NCI-H2196 (cell line): ENCODE data around the gene MTCH2.
"Not testable (repeated sequence)": the region's sequence is repeated elsewhere in the genome, so short reads cannot be mapped to it uniquely, and the experiment has no call there.

Experiments
- DNase-seq: peaks from one replicate; lab custom pipeline; 2025; ENCODE audit not compliant: unreplicated experiment; lab: John Stamatoyannopoulos, UW

The MTCH2 gene

GRCh38 chr11:47642099-47642855 is at the start of gene MTCH2:
TSS of gene MTCH2 (minus strand) at chr11:47642559. CDS start at chr11:47642465, 94 bp downstream.
- peak; percentile 94 for DNase-seq

- no peak for DNase-seq
Measured at GRCh38 chr11:47691979-47692378, 49.6 kb upstream of the MTCH2 start.

- no peak for DNase-seq
Measured at GRCh38 chr11:47689480-47689879, 47.1 kb upstream of the MTCH2 start.

DNA sequence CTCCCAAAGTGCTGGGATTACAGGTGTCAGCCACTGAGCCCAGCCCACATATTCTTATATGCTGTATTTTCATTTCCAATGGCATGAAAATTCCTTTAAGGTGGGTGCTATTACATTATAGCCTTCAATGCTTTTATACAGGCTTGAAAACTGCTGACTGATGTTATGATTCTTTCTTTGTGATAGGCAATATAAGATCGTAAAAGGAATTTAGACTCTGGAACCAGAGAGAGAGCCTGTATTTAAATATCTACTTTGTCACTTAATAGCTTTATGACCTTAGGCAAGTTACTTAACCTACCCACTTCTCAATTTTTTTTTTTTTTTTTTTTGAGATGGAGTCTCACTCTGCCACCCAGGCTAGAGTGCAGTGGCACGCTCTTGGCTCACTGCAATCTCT is 46.6 kb upstream of the MTCH2 start:
- DNase-seq = no peak

DNA sequence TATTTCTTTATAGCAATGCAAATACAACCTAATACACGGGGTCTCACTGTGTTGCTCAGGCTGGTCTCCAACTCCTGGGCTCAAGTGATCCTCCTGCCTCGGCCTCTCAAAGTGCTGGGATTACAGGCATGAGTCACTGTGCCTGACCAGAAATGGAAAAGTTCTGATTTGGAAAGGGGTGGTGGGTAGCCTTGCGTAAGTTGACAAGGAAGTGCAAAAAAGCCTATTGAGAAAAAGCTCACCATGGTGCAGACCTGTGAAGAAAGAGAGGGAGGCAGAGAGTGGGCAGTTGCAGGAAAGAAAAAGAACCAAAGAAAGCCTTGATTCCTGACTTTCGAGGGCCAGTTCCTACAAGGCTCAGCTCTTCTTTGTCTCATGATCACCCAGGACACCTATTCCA is 45.8 kb upstream of the MTCH2 start:
- DNase-seq = no peak

GRCh38 chr11:47686704-47687103 is 44.3 kb upstream of the MTCH2 start:
- not testable (repeated sequence) for DNase-seq

DNA sequence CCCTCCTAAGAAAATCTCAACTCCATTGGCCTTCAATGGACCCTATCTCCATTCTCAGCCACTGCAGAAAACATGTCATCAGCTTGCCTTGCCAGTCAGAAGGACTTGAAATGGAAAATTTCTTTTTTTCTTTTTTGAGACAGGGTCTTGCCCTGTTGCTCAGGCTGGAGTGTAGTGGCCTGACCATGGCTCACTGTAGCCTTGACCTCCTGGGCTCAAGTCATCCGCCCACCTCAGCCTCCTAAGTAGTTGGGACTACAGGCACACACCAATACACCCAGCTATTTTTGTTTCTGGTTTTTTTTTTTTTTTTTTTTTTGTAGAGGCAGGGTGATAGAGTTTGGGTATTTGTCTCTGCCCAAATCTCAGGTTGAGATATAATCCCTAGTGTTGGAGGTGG is 43.8 kb upstream of the MTCH2 start:
- no peak for DNase-seq

DNA sequence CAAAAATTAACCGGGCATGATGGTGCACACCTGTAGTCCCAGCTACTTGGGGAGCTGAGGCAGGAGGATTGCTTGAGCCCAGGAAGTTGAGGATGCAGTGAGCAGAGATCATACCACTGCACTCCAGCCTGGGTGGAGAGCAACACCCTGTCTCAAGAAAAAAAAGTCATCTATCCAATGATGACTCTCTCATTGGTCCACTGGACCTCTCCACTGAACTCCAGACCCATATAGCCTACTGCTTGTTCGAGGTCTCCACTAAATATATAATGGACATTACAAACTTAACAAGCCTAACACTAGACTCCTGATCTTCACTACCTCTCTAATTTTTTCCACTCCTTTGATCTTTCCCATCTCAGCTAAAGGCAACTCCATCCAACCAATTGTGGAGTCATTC is 33.5 kb upstream of the MTCH2 start:
- no peak for DNase-seq

- DNase-seq = no peak
Measured at GRCh38 chr11:47672283-47672730, 29.9 kb upstream of the MTCH2 start.

DNA sequence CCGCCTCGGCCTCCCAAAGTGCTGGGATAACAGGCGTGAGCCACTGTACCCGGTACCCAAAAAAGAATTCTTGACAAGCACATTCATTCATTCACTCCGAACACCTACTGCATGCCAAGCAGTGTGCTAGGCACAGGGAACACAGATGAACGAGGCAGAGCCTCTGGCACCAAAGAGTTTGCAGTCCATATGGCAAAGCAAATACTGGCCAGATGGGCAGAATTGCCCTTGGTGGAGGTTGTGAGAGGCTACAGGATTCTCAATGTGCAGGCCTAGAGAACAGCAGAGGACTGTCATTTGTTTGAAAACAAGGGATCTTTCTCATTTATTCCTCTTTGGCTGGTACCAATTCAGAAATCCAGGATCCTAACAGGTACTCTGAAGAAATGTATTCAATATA is 27.5 kb upstream of the MTCH2 start:
- no peak for DNase-seq

GRCh38 chr11:47668665-47669064 is 26.3 kb upstream of the MTCH2 start:
- no peak for DNase-seq

DNA sequence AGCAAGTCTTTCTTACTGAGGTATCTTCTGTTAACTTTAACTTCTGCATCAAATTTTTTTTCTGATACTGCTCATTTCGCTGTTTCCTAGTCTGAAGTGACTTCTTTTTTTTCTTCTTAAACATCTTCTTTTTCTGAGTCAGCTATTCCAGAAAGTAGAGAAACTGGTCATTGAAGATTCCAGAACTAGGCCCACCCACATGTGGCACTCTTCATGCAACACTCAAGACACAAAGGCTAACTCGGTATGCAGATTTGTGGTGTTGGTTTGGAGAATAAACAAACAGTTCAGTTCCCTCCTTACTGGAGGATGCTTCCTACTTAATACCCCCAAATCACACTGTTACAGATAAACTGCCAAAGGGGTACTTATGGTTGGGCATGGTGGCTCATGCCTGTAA is 25.2 kb upstream of the MTCH2 start:
- DNase-seq = no peak

GRCh38 chr11:47667135-47667534 is 24.8 kb upstream of the MTCH2 start:
- DNase-seq = no peak

- not testable (repeated sequence) for DNase-seq
Measured at GRCh38 chr11:47664936-47665335, 22.6 kb upstream of the MTCH2 start.

- DNase-seq = no peak
Measured at GRCh38 chr11:47661245-47661644, 18.9 kb upstream of the MTCH2 start.

DNA sequence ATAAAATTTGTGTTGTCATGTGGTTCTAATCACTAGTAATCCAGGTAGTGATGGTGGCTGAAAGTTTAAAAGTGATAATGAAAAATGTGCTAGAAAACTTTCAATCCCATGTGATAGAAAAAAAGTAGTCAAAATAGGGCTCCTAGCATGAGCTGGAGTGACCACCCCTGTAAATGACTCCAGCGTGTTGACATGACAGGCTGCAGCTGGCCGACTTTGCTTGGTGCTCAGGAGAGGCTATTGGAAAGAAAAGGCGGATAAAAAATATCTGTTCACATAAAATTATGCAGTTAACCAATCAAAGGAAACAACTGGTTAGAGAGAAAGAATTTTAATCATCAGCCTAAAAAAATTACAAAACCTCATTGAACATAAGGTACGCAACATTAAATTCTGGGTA is 16.9 kb upstream of the MTCH2 start:
- DNase-seq = no peak

GRCh38 chr11:47656260-47656885 is 14.0 kb upstream of the MTCH2 start:
- DNase-seq = no peak

DNA sequence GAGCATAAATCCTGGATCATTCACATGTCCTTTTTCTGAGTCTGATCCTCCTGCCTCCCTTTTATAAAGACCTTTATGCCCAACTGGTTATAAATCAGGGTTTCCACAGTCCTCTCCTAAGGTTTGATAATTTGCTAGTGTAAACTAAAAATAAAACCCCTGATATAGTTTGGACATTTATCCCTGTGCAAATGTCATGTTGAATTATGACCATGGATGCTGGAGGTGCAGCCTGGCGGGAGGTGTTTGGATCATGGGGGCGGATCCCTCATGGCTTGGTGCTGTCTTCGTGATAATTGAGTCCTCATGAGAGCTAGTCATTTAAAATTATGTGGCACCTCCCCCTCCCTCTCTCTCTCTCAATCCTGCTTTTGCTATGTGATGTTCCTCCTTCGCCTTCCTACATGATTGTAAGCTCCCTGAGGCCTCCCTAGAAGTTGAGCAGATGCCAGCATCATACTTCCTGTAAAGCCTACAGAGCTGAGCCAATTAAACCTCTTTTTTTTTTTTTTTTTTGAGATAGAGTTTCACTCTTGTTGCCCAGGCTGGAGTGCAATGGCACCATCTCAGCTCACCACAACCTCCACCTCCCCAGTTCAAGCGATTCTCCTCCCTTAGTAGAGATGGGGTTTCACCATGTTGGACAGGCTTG is 9.6 kb upstream of the MTCH2 start:
- DNase-seq = no peak

DNA sequence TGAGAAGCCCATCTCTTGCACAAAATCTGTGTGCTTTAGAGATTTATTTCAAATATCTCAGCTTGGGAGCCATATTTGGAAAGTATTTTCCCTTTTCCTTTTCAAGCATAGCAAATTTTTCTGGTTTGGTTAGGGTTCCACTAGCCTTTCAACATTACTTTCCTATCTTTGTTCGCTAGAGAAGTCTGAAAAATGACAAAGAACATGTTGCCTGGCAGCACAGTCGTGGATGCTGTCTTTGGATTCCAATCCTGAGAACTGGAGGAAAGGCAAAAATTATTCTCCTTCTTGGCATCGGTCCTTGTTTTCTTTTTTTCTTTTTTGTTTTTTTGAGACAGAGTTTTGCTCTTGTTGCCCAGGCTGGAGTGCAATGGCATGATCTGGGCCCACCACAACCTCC is 6.9 kb upstream of the MTCH2 start:
- DNase-seq = no peak

- DNase-seq = no peak
Measured at GRCh38 chr11:47646019-47646418, 3.7 kb upstream of the MTCH2 start.

GRCh38 chr11:47645500-47645899 is 3.1 kb upstream of the MTCH2 start:
- no peak for DNase-seq

- DNase-seq = no peak
Measured at GRCh38 chr11:47641600-47642098, 710 bp downstream of the MTCH2 start.
